Activated naive CD8-positive, alpha-beta T cell treated with anti-CD3 and anti-CD28 coated beads, Interleukin-2, amount 10 ng/mL, durations not matched to agents 7 days and 5 days (primary cell): ENCODE results near the gene MED12. TPM values are rescaled to one million over a fixed set of nuclear protein-coding genes. Genes with fewer than 3 reads are reported as not detected.

Experiments
- total RNA-seq, 2 experiments: library from RNA; stranded (reverse); gene quantifications; one replicate each; pipeline ENCODE4 v1.2.3, GENCODE V29; 2021

Gene MED12
- total RNA-seq, 2 experiments from 2014 or later, result 64.7 to 77.1 TPM

Other genes starting within 250 kb of the MED12 start
- gene TEX11, start 209.9 kb upstream of the MED12 start, total RNA-seq, result not detected
- under 1 TPM; 0.60 to 0.86 TPM for gene SLC7A3, start 187.5 kb upstream of the MED12 start, total RNA-seq
- gene SNX12, start 50.3 kb upstream of the MED12 start, total RNA-seq, result 10 to 100 TPM; 36.8 to 38.7 TPM
- 10 to 100 TPM; 22.1 to 24.9 TPM for gene FOXO4, start 22.7 kb upstream of the MED12 start, total RNA-seq
- gene CXorf65, start 11.9 kb upstream of the MED12 start, total RNA-seq, result 10 to 100 TPM; 26.7 to 30.6 TPM
- gene IL2RG, start 7.0 kb upstream of the MED12 start, total RNA-seq, result 100 to 1,000 TPM; 389 to 395 TPM
- gene NLGN3, start 26.2 kb downstream of the MED12 start, total RNA-seq, result 1 to 10 TPM; 1.4 to 1.9 TPM
- under 1 TPM in 1 of 2 experiments, not detected in 1; 0.26 TPM for gene GJB1, start 104.6 kb downstream of the MED12 start, total RNA-seq
- gene ZMYM3, start 135.5 kb downstream of the MED12 start, total RNA-seq, result 10 to 100 TPM; 38.9 to 39.3 TPM
- 100 to 1,000 TPM; 438 to 466 TPM for gene NONO, start 165.0 kb downstream of the MED12 start, total RNA-seq
- gene ITGB1BP2, start 183.2 kb downstream of the MED12 start, total RNA-seq, result 1 to 10 TPM; 4.9 to 6.6 TPM
- gene TAF1, start 247.8 kb downstream of the MED12 start, total RNA-seq, result 10 to 100 TPM; 64.7 to 66.8 TPM